Mesendoderm (in vitro differentiated cells): ENCODE results near the gene KBTBD13.
"Not testable (repeated sequence)": the region's sequence is repeated elsewhere in the genome, so short reads cannot be mapped to it uniquely, and the experiment has no call there.

ENCODE experiments used
- DNase-seq: peaks from one replicate; pipeline ENCODE4 v3.0.0; 2013
- H2AK5ac ChIP-seq: 2 replicates; pipeline ENCODE4 v1.6.1; 2013; ENCODE audit warnings: low read length, inconsistent platforms
- H2BK120ac ChIP-seq: 2 replicates; pipeline ENCODE4 v1.6.1; 2013; ENCODE audit warnings: low read depth, mild to moderate bottlenecking, low read length, moderate library complexity, mixed read lengths
- H2BK15ac ChIP-seq: replicated peaks from 2 replicates; pipeline ENCODE4 v1.6.1; 2013; ENCODE audit warnings: low read depth, mild to moderate bottlenecking, moderate library complexity
- H2BK5ac ChIP-seq: 2 replicates; pipeline ENCODE4 v1.6.1; 2013; ENCODE audit warnings: low read length, inconsistent platforms
- H3K18ac ChIP-seq: 2 replicates; pipeline ENCODE4 v1.6.1; 2013; ENCODE audit warnings: mild to moderate bottlenecking, low read length, mixed read lengths
- H3K23ac ChIP-seq: one replicate; pipeline ENCODE4 v1.6.1; 2013; ENCODE audit warnings: low read length
- H3K27ac ChIP-seq: 2 replicates; pipeline ENCODE4 v1.5.1; 2013; ENCODE audit warnings: low read depth, mild to moderate bottlenecking, inconsistent platforms, low read length, moderate library complexity
- H3K27me3 ChIP-seq: 2 replicates; pipeline ENCODE4 v1.6.1; 2013; ENCODE audit warnings: low read length, control low read depth, mild to moderate bottlenecking, inconsistent platforms; ENCODE audit not compliant: insufficient read depth, poor library complexity
- H3K36me3 ChIP-seq: 2 replicates; pipeline ENCODE4 v1.6.1; 2013; ENCODE audit warnings: low read length, inconsistent platforms; ENCODE audit not compliant: control insufficient read depth, insufficient read depth
- H3K4ac ChIP-seq: one replicate; pipeline ENCODE4 v1.6.1; 2013; ENCODE audit warnings: low read depth, mild to moderate bottlenecking, low read length, moderate library complexity
- H3K4me1 ChIP-seq: 2 replicates; pipeline ENCODE4 v1.6.1; 2013; ENCODE audit warnings: low read depth, low read length, inconsistent platforms; ENCODE audit not compliant: control insufficient read depth
- H3K4me2 ChIP-seq: 2 replicates; pipeline ENCODE4 v1.6.1; 2013; ENCODE audit warnings: low read length
- H3K4me3 ChIP-seq: 2 replicates; pipeline ENCODE4 v1.5.1; 2013; ENCODE audit warnings: mild to moderate bottlenecking, low read length
- H3K56ac ChIP-seq: one replicate; pipeline ENCODE4 v1.6.1; 2013; ENCODE audit warnings: low read length
- H3K79me1 ChIP-seq: 2 replicates; pipeline ENCODE4 v1.6.1; 2013; ENCODE audit warnings: low read length, inconsistent platforms
- H3K79me2 ChIP-seq: 2 replicates; pipeline ENCODE4 v1.6.1; 2013; ENCODE audit warnings: mild to moderate bottlenecking, low read length; ENCODE audit not compliant: control insufficient read depth, insufficient read depth
- H3K9ac ChIP-seq: 2 replicates; pipeline ENCODE4 v1.6.1; 2013; ENCODE audit warnings: low read length, inconsistent platforms
- H4K5ac ChIP-seq: one replicate; pipeline ENCODE4 v1.6.1; 2013; ENCODE audit warnings: low read length
- H4K8ac ChIP-seq: one replicate; pipeline ENCODE4 v1.6.1; 2013; ENCODE audit warnings: low read depth, mild to moderate bottlenecking, control low read depth, low read length, moderate library complexity
- WGBS: extraction: QIAGEN DNeasy Blood & Tissue Kit; methylation state at CpG from one replicate; pipeline ENCODE4 v1.1.7; 2013; ENCODE audit warnings: low lambda C conversion rate, missing lambda C conversion rate; ENCODE audit not compliant: insufficient coverage; ENCODE audit errors: extremely low coverage; 5-methylcytosine and 5-hydroxymethylcytosine counted together

The KBTBD13 gene

GRCh38 chr15:65088643-65089021 is 12.1 kb downstream of the KBTBD13 start:
- Histone ChIP-seq H3K79me1 (no peaks in the 10 kb centered on the region), H2BK15ac (no peak overlapping the region), H3K27ac (no peak overlapping the region), H3K4me3 (no peak overlapping the region), H3K4me1 (peaks cover 13% of the 10 kb centered on the region), H2BK5ac (no peak overlapping the region), H3K18ac (no peak overlapping the region), H3K56ac (no peak overlapping the region), H3K27me3 (no peaks in the 10 kb centered on the region), H3K23ac (no peak overlapping the region), H2BK120ac (no peak overlapping the region), H4K5ac (no peak overlapping the region), H3K36me3 (no peaks in the 10 kb centered on the region), H3K4ac (no peak overlapping the region), H3K79me2 (no peaks in the 10 kb centered on the region), H3K4me2 (no peak overlapping the region), H4K8ac (no peak overlapping the region), H2AK5ac (peak overlapping the region; percentile 70), H3K9ac (no peak overlapping the region)
- no CpG with 5 or more reads among the region's 6 CpGs for WGBS
- no peak for DNase-seq

GRCh38 chr15:65089206-65089824 is 12.8 kb downstream of the KBTBD13 start:
- Histone ChIP-seq H3K36me3 (no peaks in the 10 kb centered on the region), H2AK5ac (no peak overlapping the region), H3K4me2 (no peak overlapping the region), H3K79me1 (no peaks in the 10 kb centered on the region), H4K8ac (no peak overlapping the region), H3K4me1 (peaks cover 10% of the 10 kb centered on the region), H2BK15ac (no peak overlapping the region), H3K27me3 (no peaks in the 10 kb centered on the region), H3K4me3 (no peak overlapping the region), H3K27ac (no peak overlapping the region), H3K79me2 (no peaks in the 10 kb centered on the region), H4K5ac (no peak overlapping the region), H3K9ac (no peak overlapping the region), H3K18ac (no peak overlapping the region), H2BK5ac (no peak overlapping the region), H3K23ac (no peak overlapping the region), H2BK120ac (no peak overlapping the region), H3K56ac (no peak overlapping the region), H3K4ac (no peak overlapping the region)
- WGBS: no CpG with 5 or more reads among the region's 5 CpGs
- peak; percentile 66 for DNase-seq

GRCh38 chr15:65091946-65092770 is 15.6 kb downstream of the KBTBD13 start:
- DNase-seq: no peak
- no peaks in the 10 kb centered on the region for H3K27me3 ChIP-seq
- H4K8ac ChIP-seq: no peak overlapping the region
- no CpG with 5 or more reads among the region's 12 CpGs for WGBS
- no peak overlapping the region for H2AK5ac ChIP-seq
- H4K5ac ChIP-seq: no peak overlapping the region
- no peak overlapping the region for H2BK120ac ChIP-seq
- no peak overlapping the region for H2BK15ac ChIP-seq
- peaks cover 7% of the 10 kb centered on the region for H3K4me1 ChIP-seq
- no peak overlapping the region for H3K23ac ChIP-seq
- H3K9ac ChIP-seq: no peak overlapping the region
- no peaks in the 10 kb centered on the region for H3K36me3 ChIP-seq
- no peaks in the 10 kb centered on the region for H3K79me1 ChIP-seq
- no peak overlapping the region for H3K4ac ChIP-seq
- H3K4me2 ChIP-seq: no peak overlapping the region
- no peaks in the 10 kb centered on the region for H3K79me2 ChIP-seq
- no peak overlapping the region for H3K27ac ChIP-seq
- H3K56ac ChIP-seq: no peak overlapping the region
- H2BK5ac ChIP-seq: no peak overlapping the region
- H3K4me3 ChIP-seq: no peak overlapping the region
- no peak overlapping the region for H3K18ac ChIP-seq

DNA sequence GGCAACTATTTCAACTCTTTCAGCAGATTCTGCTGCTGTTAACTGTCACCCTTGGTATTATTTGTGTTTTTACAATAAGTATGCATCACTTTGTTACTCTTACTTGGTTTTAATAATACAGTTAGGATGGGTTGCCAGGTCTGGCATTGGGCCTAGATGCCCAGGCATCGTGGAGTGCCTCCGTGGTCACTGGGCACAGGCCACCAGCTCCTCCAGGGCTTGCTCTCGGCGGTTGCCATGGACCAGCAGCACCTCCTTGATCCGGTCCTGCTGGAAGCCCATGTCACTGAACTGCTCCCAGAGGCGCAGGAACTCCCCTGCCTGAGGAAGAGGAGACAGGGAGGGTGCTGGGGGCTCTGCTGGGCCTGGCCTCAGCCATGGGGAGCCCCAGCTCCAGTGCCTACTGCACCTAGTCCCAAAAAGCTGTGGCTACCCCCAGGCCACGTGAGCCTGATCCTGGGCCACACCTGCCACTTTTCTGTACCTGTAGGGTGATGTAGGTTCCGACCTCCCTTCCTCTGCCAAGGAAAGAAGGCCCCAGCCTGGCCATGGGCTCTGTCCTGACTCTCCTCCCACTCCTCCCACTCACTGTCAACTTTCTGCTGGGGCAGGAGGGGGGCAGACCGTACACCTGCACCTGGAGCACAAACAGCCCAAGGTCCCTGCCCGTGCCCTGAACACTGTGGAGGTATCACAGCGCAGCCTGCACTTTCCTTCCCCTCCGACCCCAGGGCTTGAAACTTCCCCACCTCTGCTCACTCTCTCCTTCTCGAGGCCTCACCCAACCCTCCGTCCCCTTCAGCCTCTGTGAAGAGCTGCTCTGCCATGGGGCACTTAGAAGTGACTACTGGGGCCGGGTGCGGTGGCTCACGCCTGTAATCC is 16.6 kb downstream of the KBTBD13 start:
- Histone ChIP-seq H3K27me3 (no peaks in the 10 kb centered on the region), H2AK5ac (no peak overlapping the region), H4K8ac (no peak overlapping the region), H3K79me2 (no peaks in the 10 kb centered on the region), H3K9ac (no peak overlapping the region), H3K4ac (no peak overlapping the region), H4K5ac (no peak overlapping the region), H2BK15ac (no peak overlapping the region), H3K4me3 (no peak overlapping the region), H3K36me3 (no peaks in the 10 kb centered on the region), H2BK5ac (no peak overlapping the region), H3K23ac (no peak overlapping the region), H2BK120ac (no peak overlapping the region), H3K4me1 (peaks cover 7% of the 10 kb centered on the region), H3K18ac (no peak overlapping the region), H3K4me2 (no peak overlapping the region), H3K79me1 (no peaks in the 10 kb centered on the region), H3K27ac (no peak overlapping the region), H3K56ac (no peak overlapping the region)
- no CpG with 5 or more reads among the region's 17 CpGs for WGBS
- no peak for DNase-seq

DNA sequence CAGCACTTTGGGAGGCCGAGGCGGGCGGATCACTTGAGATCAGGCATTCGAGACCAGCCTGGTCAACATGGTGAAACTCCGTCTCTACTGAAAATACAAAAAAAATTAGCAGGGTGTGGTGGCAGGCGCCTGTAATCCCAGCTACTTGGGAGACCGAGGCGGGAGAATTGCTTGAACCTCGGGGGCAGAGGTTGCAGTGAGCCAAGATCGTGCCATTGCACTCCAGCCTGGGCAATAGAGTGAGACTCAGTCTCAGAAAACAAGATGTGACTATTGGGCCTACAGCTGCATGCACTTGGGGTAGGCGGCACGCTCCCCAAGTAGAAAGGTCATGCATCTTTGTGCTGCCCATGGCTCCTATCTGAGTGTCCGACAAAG is 17.2 kb downstream of the KBTBD13 start:
- H2AK5ac ChIP-seq, H3K4me3 ChIP-seq, H3K4me1 ChIP-seq, H3K18ac ChIP-seq, H3K36me3 ChIP-seq, H3K23ac ChIP-seq, H2BK5ac ChIP-seq, H3K4ac ChIP-seq, H3K27me3 ChIP-seq, H3K27ac ChIP-seq, H3K9ac ChIP-seq, DNase-seq, H2BK120ac ChIP-seq, H3K79me1 ChIP-seq, H3K4me2 ChIP-seq, H2BK15ac ChIP-seq, H4K8ac ChIP-seq, H3K79me2 ChIP-seq, H3K56ac ChIP-seq, H4K5ac ChIP-seq: not testable (repeated sequence)
- no CpG with 5 or more reads among the region's 13 CpGs for WGBS
